H1 (cell line): ENCODE results near the gene MILR1. TPM values are rescaled to one million over a fixed set of nuclear protein-coding genes. Genes with fewer than 3 reads are reported as not detected.

Source experiments
- ASH2L ChIP-seq: fragments of 200-600, 300-600 bp; sonication (generic); IDR thresholded peaks from one replicate; pipeline ENCODE4 v1.7.1; 2017; ENCODE audit warnings: low read length
- BRCA1 ChIP-seq: IDR thresholded peaks from 2 replicates; pipeline ENCODE4 v1.6.1; 2012; ENCODE audit warnings: low read depth, low read length, improper control_type of control experiment
- CHD2 ChIP-seq: IDR thresholded peaks from 2 replicates; pipeline ENCODE4 v1.6.1; 2012; ENCODE audit warnings: low read length, improper control_type of control experiment
- CHD7 ChIP-seq: fragments of 300-600 bp; sonication (generic); IDR thresholded peaks from 2 replicates; pipeline ENCODE4 v1.7.1; 2012; ENCODE audit warnings: low read length, moderate library complexity, mild to moderate bottlenecking, inconsistent platforms; ENCODE audit not compliant: insufficient replicate concordance
- POLR2A ChIP-seq, 2 experiments: IDR thresholded peaks; 1 replicate in 1 of 2; 2 replicates in 1 of 2; pipeline ENCODE4 v1.6.1; 2011; ENCODE audit warnings: low read depth in 2 of 2, low read length in 2 of 2, mild to moderate bottlenecking in 2 of 2; ENCODE audit errors: control extremely low read depth in 1 of 2
- POU5F1 ChIP-seq: IDR thresholded peaks from 2 replicates; pipeline ENCODE4 v1.6.1; 2011; ENCODE audit warnings: low read depth, mild to moderate bottlenecking, low read length, moderate library complexity
- RAD21 ChIP-seq, 2 experiments: IDR thresholded peaks in 1 of 2; conservative IDR thresholded peaks in 1 of 2; 2 replicates each; pipeline ENCODE4 v1.6.1; 2011; ENCODE audit warnings: low read depth in 2 of 2, low read length in 2 of 2, improper control_type of control experiment in 1 of 2, inconsistent platforms in 1 of 2, mild to moderate bottlenecking in 1 of 2, moderate library complexity in 1 of 2
- RFX5 ChIP-seq: IDR thresholded peaks from 2 replicates; pipeline ENCODE4 v1.6.1; 2011; ENCODE audit warnings: low read depth, low read length, improper control_type of control experiment, borderline replicate concordance
- polyA plus RNA-seq, 7 experiments: library from polyadenylated mRNA; depleted of rRNA in 3 of 7; stranded (reverse) in 5 of 7; unstranded in 2 of 7; fragments of >200 nt in 5 of 7; fragments of 200-250 nt in 2 of 7; gene quantifications; 1 replicate in 5 of 7; 2 replicates in 1 of 7; 4 replicates in 1 of 7; pipeline versions ENCODE4 v1.2.1 to v1.2.3, GENCODE V29; 2011 to 2013; ENCODE audit warnings: missing spikeins in 2 of 7, mixed read lengths in 2 of 7
- total RNA-seq: library from RNA; stranded (reverse); fragmentation: NEBNext Ultra II Directional; extraction: Animal tissue kit (Norgen Biotek cat#: 25700); gene quantifications from 2 replicates; pipeline ENCODE4 v1.2.1, GENCODE V29; 2021

The MILR1 gene
- total and polyA plus RNA-seq, 2 of the 8 experiments (the other 6 are each of a cell fraction or from before 2014, with no cell fraction given) = not detected

GRCh38 chr17:64461788-64462187, 12.9 kb downstream of the MILR1 start (continued):
- TF ChIP-seq CHD7 (no peak), BRCA1 (no peak), POU5F1 (no peak), POLR2A (IDR thresholded peaks at IDR 0.05; ENCODE audit: control extremely low read depth in 1 of 2, low read depth in 2 of 2, low read length in 2 of 2) (no peak), RAD21 (IDR thresholded peaks at IDR 0.05 in 1 of 2, conservative IDR thresholded peaks at IDR 0.05 in 1 of 2; ENCODE audit: low read depth in 2 of 2, low read length in 2 of 2) (no peak), RFX5 (no peak), ASH2L (no peak), CHD2 (no peak)
